Liver (tissue), 9 donors: ENCODE results near the gene MAPK9. TPM values are rescaled to one million over a fixed set of nuclear protein-coding genes. Genes with fewer than 3 reads are reported as not detected.

Source experiments
- DNase-seq: peaks from one replicate; pipeline ENCODE4 v3.0.0-alpha.2; 2017; ENCODE audit warnings: low spot score
- H3K27ac ChIP-seq, 2 donors: one replicate each; pipeline ENCODE4 v1.7.0; 2013; ENCODE audit warnings: inconsistent platforms in 2 of 2, low read length in 2 of 2, control low read depth in 1 of 2, low read depth in 1 of 2, mild to moderate bottlenecking in 1 of 2
- H3K27me3 ChIP-seq, 4 donors: one replicate each; pipeline versions ENCODE4 v1.6.1 to v1.7.0; 2013; ENCODE audit warnings: low read length in 3 of 4, inconsistent platforms in 1 of 4, mild to moderate bottlenecking in 1 of 4, moderate library complexity in 1 of 4; ENCODE audit not compliant: control insufficient read depth in 4 of 4, insufficient read depth in 4 of 4
- H3K36me3 ChIP-seq, 4 donors: one replicate each; pipeline versions ENCODE4 v1.6.1 to v1.7.0; 2013; ENCODE audit warnings: low read length in 3 of 4, mild to moderate bottlenecking in 3 of 4, low read depth in 1 of 4, moderate library complexity in 1 of 4; ENCODE audit not compliant: control insufficient read depth in 4 of 4, insufficient read depth in 3 of 4
- H3K4me1 ChIP-seq, 4 donors: one replicate each; pipeline versions ENCODE4 v1.6.1 to v1.7.0; 2013; ENCODE audit warnings: low read length in 3 of 4, mild to moderate bottlenecking in 3 of 4, moderate library complexity in 1 of 4; ENCODE audit not compliant: control insufficient read depth in 4 of 4, insufficient read depth in 4 of 4
- H3K4me3 ChIP-seq, 3 donors: one replicate each; pipeline versions ENCODE4 v1.6.1 to v1.7.0; 2013; ENCODE audit warnings: low read length in 3 of 3, control low read depth in 1 of 3, low read depth in 1 of 3, mild to moderate bottlenecking in 1 of 3
- H3K9ac ChIP-seq, 2 donors: one replicate each; pipeline ENCODE4 v1.7.0; 2013; ENCODE audit warnings: low read length in 2 of 2, mild to moderate bottlenecking in 2 of 2, moderate library complexity in 2 of 2, control low read depth in 1 of 2, low read depth in 1 of 2
- H3K9me3 ChIP-seq, 4 donors: one replicate each; pipeline versions ENCODE4 v1.6.1 to v1.7.0; 2013; ENCODE audit warnings: low read length in 3 of 4; ENCODE audit not compliant: control insufficient read depth in 4 of 4
- ATF3 ChIP-seq: IDR thresholded peaks from 2 replicates; pipeline ENCODE4 v1.6.1; 2016; ENCODE audit warnings: antibody characterized with exemption
- CTCF ChIP-seq: fragments of 150-350 bp; IDR thresholded peaks from 2 replicates; pipeline ENCODE4 v1.5.1; 2017; ENCODE audit warnings: improper control_type of control experiment, low read depth, low read length; ENCODE audit not compliant: missing input control
- EGR1 ChIP-seq, 2 donors: IDR thresholded peaks; 2 replicates each; pipeline ENCODE4 v1.6.1; 2016 to 2018; ENCODE audit warnings: antibody characterized with exemption in 2 of 2, low read depth in 2 of 2
- FOXA2 ChIP-seq: IDR thresholded peaks from 2 replicates; pipeline ENCODE4 v1.6.1; 2016; ENCODE audit warnings: antibody characterized with exemption
- GABPA ChIP-seq, 2 donors: IDR thresholded peaks in 1 of 2; conservative IDR thresholded peaks in 1 of 2; 2 replicates each; pipeline ENCODE4 v1.6.1; 2016; ENCODE audit warnings: antibody characterized with exemption in 2 of 2, mild to moderate bottlenecking in 1 of 2, moderate library complexity in 1 of 2
- HNF4A ChIP-seq, 2 donors: conservative IDR thresholded peaks; 2 replicates each; pipeline ENCODE4 v1.6.1; 2016; ENCODE audit warnings: antibody characterized with exemption in 2 of 2, mild to moderate bottlenecking in 2 of 2
- NR2F2 ChIP-seq: IDR thresholded peaks from 2 replicates; pipeline ENCODE4 v1.6.1; 2016; ENCODE audit warnings: antibody characterized with exemption
- RAD21 ChIP-seq, 2 donors: IDR thresholded peaks; 2 replicates each; pipeline ENCODE4 v1.6.1; 2016; ENCODE audit warnings: antibody characterized with exemption in 2 of 2, mild to moderate bottlenecking in 2 of 2
- REST ChIP-seq: IDR thresholded peaks from 2 replicates; pipeline ENCODE4 v1.6.1; 2016; ENCODE audit warnings: antibody characterized with exemption, mild to moderate bottlenecking
- RXRA ChIP-seq, 2 donors: IDR thresholded peaks; 2 replicates each; pipeline ENCODE4 v1.6.1; 2017 to 2018; ENCODE audit warnings: antibody characterized with exemption in 2 of 2, mild to moderate bottlenecking in 1 of 2
- TAF1 ChIP-seq: conservative IDR thresholded peaks from 2 replicates; pipeline ENCODE4 v1.6.1; 2016; ENCODE audit warnings: antibody characterized with exemption, mild to moderate bottlenecking
- WGBS: extraction: QIAGEN DNeasy Blood & Tissue Kit; methylation state at CpG from one replicate; pipeline ENCODE4 v1.1.7; 2013; 5-methylcytosine and 5-hydroxymethylcytosine counted together
- polyA plus RNA-seq, 2 donors: library from polyadenylated mRNA; stranded (reverse) in 1 of 2; unstranded in 1 of 2; fragments of 200-250 nt in 1 of 2; fragments of >200 nt in 1 of 2; fragmentation: Nextera tagmentation in 1 of 2; extraction: Ambion mirVana in 1 of 2; gene quantifications; one replicate each; pipeline versions ENCODE4 v1.2.1 to v1.2.3, GENCODE V29; 2013 to 2015
- total RNA-seq, 2 donors: library from RNA; depleted of rRNA; stranded (reverse); fragments of >200 nt; gene quantifications; one replicate each; pipeline ENCODE4 v1.2.3, GENCODE V29; 2014
- TF ChIP-seq, protein P1 (sequence below): IDR thresholded peaks from 2 replicates; pipeline ENCODE4 v1.6.1; 2016; ENCODE audit warnings: antibody characterized with exemption
- donor health status: healthy.
- donor health status: healthy.
- donor health status: healthy.
- donor health status: healthy.
- donor health status: healthy.

MAPK9 gene
- total and polyA plus RNA-seq, 4 donors = 3.8 to 22.7 (median 12.8) TPM

DNA sequence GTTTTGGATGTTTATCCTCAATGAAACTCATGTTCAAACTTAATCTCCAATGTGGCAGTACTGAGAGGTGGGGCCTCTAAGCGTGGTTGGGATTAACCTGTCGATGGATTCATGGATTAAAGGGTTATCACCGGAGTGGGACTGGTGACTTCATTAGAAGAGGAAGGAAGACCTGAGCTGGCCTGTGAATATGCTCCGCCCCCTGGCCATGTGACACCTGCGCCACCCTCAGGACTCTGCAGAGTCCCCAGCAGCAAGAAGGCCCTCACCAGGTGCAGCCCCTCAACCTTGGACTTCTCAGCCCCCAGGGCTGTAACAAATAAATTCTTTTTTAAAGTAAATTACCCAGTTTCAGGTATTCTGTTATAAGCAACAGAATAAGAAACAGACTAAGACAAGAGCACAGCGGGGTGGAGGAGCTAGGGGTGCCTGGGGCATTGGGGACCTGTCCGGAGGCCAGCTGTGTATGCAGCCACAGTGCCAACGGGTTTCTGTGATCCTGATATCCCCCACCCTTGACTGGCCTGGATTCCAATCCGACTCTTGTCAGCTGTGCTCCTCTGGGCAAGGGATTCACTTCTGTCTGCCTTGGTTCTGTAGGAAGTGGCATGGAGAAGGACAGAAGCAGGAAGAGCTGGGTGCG is 3.2 kb upstream of the MAPK9 start:
- WGBS = 86% methylated on average over 10 of the region's 10 CpGs
- peaks cover 11 to 21% (median 16%) of the 10 kb centered on the region in 4 donors for H3K4me1 ChIP-seq
- no peak for DNase-seq
- H3K9ac ChIP-seq = no peak overlapping the region
- no peaks in the 10 kb centered on the region for H3K9me3 ChIP-seq
- H3K27me3 ChIP-seq = no peaks in the 10 kb centered on the region
- no peak overlapping the region for H3K4me3 ChIP-seq
- no peak for TF ChIP-seq GABPA (IDR thresholded peaks at IDR 0.05 in 1 of 2, conservative IDR thresholded peaks at IDR 0.05 in 1 of 2)
- TF ChIP-seq FOXA2 = no peak
- TF ChIP-seq HNF4A (conservative IDR thresholded peaks at IDR 0.05) = no peak
- TF ChIP-seq ATF3 = no peak
- TF ChIP-seq NR2F2 = no peak
- no peak for TF ChIP-seq TAF1
- no peak overlapping the region for H3K27ac ChIP-seq
- H3K36me3 ChIP-seq = no peaks in the 10 kb centered on the region

DNA sequence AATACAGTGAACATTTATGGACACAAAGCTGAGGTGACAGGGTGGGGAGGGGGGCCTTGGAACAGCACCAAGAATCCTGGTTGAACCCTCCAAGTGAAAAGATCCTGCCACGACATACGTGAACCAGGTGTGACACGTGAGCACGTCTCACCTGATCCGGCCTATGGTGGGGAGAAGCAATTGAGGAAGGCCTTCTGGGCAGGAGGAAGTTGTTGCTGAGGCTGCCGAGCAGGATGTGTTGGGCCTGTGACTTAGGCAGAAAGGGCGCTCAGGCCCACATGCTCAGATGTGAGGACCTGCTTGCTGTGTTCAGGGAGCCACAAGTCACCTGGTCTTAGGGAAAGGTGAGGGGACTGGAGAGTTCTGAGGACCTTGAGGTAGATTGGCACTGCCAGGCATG is 2.5 kb upstream of the MAPK9 start:
- Histone ChIP-seq H3K27me3 (no peaks in the 10 kb centered on the region), H3K4me1 (peaks cover 11 to 25% (median 18%) of the 10 kb centered on the region in 4 donors), H3K36me3 (no peaks in the 10 kb centered on the region), H3K9me3 (no peaks in the 10 kb centered on the region), H3K4me3 (no peak overlapping the region), H3K27ac (no peak overlapping the region), H3K9ac (no peak overlapping the region)
- 87% methylated on average over 7 of the region's 7 CpGs for WGBS
- no peak for DNase-seq
- no peak for TF ChIP-seq REST
- TF ChIP-seq RAD21 (IDR thresholded peaks at IDR 0.05) = no peak
- no peak for TF ChIP-seq CTCF
- TF ChIP-seq, protein P1, sequence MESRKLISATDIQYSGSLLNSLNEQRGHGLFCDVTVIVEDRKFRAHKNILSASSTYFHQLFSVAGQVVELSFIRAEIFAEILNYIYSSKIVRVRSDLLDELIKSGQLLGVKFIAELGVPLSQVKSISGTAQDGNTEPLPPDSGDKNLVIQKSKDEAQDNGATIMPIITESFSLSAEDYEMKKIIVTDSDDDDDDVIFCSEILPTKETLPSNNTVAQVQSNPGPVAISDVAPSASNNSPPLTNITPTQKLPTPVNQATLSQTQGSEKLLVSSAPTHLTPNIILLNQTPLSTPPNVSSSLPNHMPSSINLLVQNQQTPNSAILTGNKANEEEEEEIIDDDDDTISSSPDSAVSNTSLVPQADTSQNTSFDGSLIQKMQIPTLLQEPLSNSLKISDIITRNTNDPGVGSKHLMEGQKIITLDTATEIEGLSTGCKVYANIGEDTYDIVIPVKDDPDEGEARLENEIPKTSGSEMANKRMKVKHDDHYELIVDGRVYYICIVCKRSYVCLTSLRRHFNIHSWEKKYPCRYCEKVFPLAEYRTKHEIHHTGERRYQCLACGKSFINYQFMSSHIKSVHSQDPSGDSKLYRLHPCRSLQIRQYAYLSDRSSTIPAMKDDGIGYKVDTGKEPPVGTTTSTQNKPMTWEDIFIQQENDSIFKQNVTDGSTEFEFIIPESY = no peak
- no peak for TF ChIP-seq NR2F2
- no peak for TF ChIP-seq FOXA2
- TF ChIP-seq RXRA (IDR thresholded peaks at IDR 0.05) = no peak
- TF ChIP-seq EGR1 (IDR thresholded peaks at IDR 0.05; ENCODE audit: low read depth in 2 of 2) = no peak
- no peak for TF ChIP-seq TAF1
- no peak for TF ChIP-seq HNF4A (conservative IDR thresholded peaks at IDR 0.05)
